HepG2 (cell line): ENCODE measurements around the gene OR2F2. TPM values are rescaled to one million over a fixed set of nuclear protein-coding genes. Genes with fewer than 3 reads are reported as not detected.

Experiments used
- ATAC-seq: fragments of 200-7000 bp; cut with Tn5 transposase; 3 replicates; pipeline ENCODE4 v1.9.1; 2020; ENCODE audit warnings: mild to moderate bottlenecking, moderate library complexity
- BruUV-seq: library from RNA; stranded (reverse); fragments of 400-500 nt; replicated peaks from 2 replicates; lab custom pipeline; 2021; lab: Mats Ljungman, UMichigan
- CTCF ChIA-PET: fragments of 300-600 bp; formaldehyde crosslinking; extraction: SDS; loops from one replicate; lab custom pipeline; 2021; ENCODE audit warnings: low total read pairs, inconsistent platforms, low intra/inter-chr PET ratio; lab: Yijun Ruan, JAX
- POLR2A ChIA-PET: fragments of 350-600 bp; sonication (Branson Sonifier 250); formaldehyde crosslinking; loops from one replicate; lab custom pipeline; 2020; ENCODE audit warnings: antibody characterized with exemption, inconsistent platforms; lab: Yijun Ruan, JAX
- DNase-seq: peaks from one replicate; pipeline ENCODE4 v3.0.0-alpha.2; 2015; ENCODE audit warnings: low spot score
- FAIRE-seq: peaks from 3 replicates; lab custom pipeline; 2011; peaks lifted over from hg19 to GRCh38; lab: Jason Lieb, UNC
- H2AFZ ChIP-seq: one replicate; pipeline ENCODE4 v1.6.1; 2011; ENCODE audit warnings: low read length, inconsistent platforms
- H3K27ac ChIP-seq: fragments of 300-600 bp; 3 replicates; pipeline ENCODE4 v1.8.0; 2011; ENCODE audit warnings: mixed run types, mild to moderate bottlenecking, mixed read lengths, low read length, inconsistent platforms; ENCODE audit not compliant: insufficient read depth; ENCODE audit errors: extremely low read length
- H3K27me3 ChIP-seq, 2 experiments: fragments of 200-600 bp in 1 of 2; 2 replicates in 1 of 2; 3 replicates in 1 of 2; pipeline versions ENCODE4 v1.6.0 to v1.8.0; 2011; ENCODE audit warnings: low read length in 2 of 2, mild to moderate bottlenecking in 2 of 2, moderate library complexity in 2 of 2, inconsistent platforms in 1 of 2; ENCODE audit not compliant: insufficient read depth in 2 of 2, control insufficient read depth in 1 of 2
- H3K36me3 ChIP-seq, 2 experiments: fragments of 200-600 bp in 1 of 2; replicated peaks in 1 of 2; 2 replicates in 1 of 2; 3 replicates in 1 of 2; pipeline versions ENCODE4 v1.5.1 to v1.8.0; 2011; ENCODE audit warnings: low read length in 2 of 2, inconsistent platforms in 1 of 2; ENCODE audit not compliant: insufficient read depth in 2 of 2, control insufficient read depth in 1 of 2
- H3K4me1 ChIP-seq: 2 replicates; pipeline ENCODE4 v1.5.1; 2012; ENCODE audit warnings: low read length, inconsistent platforms; ENCODE audit not compliant: insufficient read depth
- H3K4me2 ChIP-seq: 2 replicates; pipeline ENCODE4 v1.6.0; 2011; ENCODE audit warnings: low read depth, low read length, inconsistent platforms
- H3K4me3 ChIP-seq, 3 experiments: fragments of 200-600 bp in 1 of 3; sonication (generic), shearing (Covaris generic) in 1 of 3; replicated peaks in 1 of 3; 2 replicates each; pipeline ENCODE4 v1.5.1; 2011 to 2016; ENCODE audit warnings: low read length in 3 of 3, inconsistent platforms in 2 of 3, low read depth in 2 of 3, mild to moderate bottlenecking in 2 of 3, control low read depth in 1 of 3, mixed read lengths in 1 of 3; ENCODE audit not compliant: insufficient read depth in 1 of 3
- H3K79me2 ChIP-seq: one replicate; pipeline ENCODE4 v1.6.1; 2011; ENCODE audit warnings: low read length, inconsistent platforms; ENCODE audit not compliant: insufficient read depth
- H3K9ac ChIP-seq: 2 replicates; pipeline ENCODE4 v1.6.0; 2011; ENCODE audit warnings: mild to moderate bottlenecking, low read depth, low read length, inconsistent platforms; ENCODE audit not compliant: insufficient read depth
- H3K9me3 ChIP-seq: 2 replicates; pipeline ENCODE4 v1.5.1; 2012; ENCODE audit warnings: mild to moderate bottlenecking, low read length
- H4K20me1 ChIP-seq: 2 replicates; pipeline ENCODE4 v1.6.0; 2011; ENCODE audit warnings: inconsistent platforms, mild to moderate bottlenecking, low read length, moderate library complexity; ENCODE audit not compliant: insufficient read depth
- CCAR2 ChIP-seq: fragments of 200-400 bp; formaldehyde crosslinking; optimal IDR thresholded peaks from 2 replicates; pipeline ENCODE3; 2018; ENCODE audit warnings: low read depth, mild to moderate bottlenecking, low read length, moderate library complexity
- CHD2 ChIP-seq: IDR thresholded peaks from 2 replicates; pipeline ENCODE4 v1.6.1; 2011; ENCODE audit warnings: low read depth, low read length, improper control_type of control experiment
- DDIT3 ChIP-seq: sonication (generic); formaldehyde crosslinking; IDR thresholded peaks from 2 replicates; pipeline ENCODE4 v1.4.0; 2020; ENCODE audit warnings: mild to moderate bottlenecking, missing genetic modification reagents
- FOSL2 ChIP-seq: sonication (generic); formaldehyde crosslinking; IDR thresholded peaks from 2 replicates; pipeline ENCODE4 v1.4.0; 2020; ENCODE audit warnings: missing genetic modification reagents
- FOXP1 ChIP-seq, 2 experiments: fragments of 450-650 bp in 1 of 2; IDR thresholded peaks; 2 replicates each; pipeline ENCODE4 v1.6.1; 2017 to 2018; ENCODE audit warnings: antibody characterized with exemption in 1 of 2
- GPN1 ChIP-seq: sonication (generic); formaldehyde crosslinking; IDR thresholded peaks from 2 replicates; pipeline ENCODE4 v1.5.1; 2020; ENCODE audit warnings: missing genetic modification reagents, borderline replicate concordance
- GTF2F1 ChIP-seq: fragments of 150-350 bp; IDR thresholded peaks from 2 replicates; pipeline ENCODE4 v1.6.1; 2014; ENCODE audit warnings: low read length
- NR2F2 ChIP-seq: IDR thresholded peaks from 2 replicates; pipeline ENCODE4 v1.6.1; 2012; ENCODE audit warnings: low read depth, inconsistent platforms, borderline replicate concordance
- SMARCC2 ChIP-seq: fragments of 450-650 bp; IDR thresholded peaks from 2 replicates; pipeline ENCODE4 v1.6.1; 2017; ENCODE audit warnings: antibody characterized with exemption, mild to moderate bottlenecking
- SRSF1 ChIP-seq: fragments of 200-400 bp; formaldehyde crosslinking; optimal IDR thresholded peaks from 2 replicates; pipeline ENCODE3; 2017; ENCODE audit warnings: mild to moderate bottlenecking, low read depth, low read length, moderate library complexity
- U2AF1 ChIP-seq: fragments of 200-400 bp; formaldehyde crosslinking; optimal IDR thresholded peaks from 2 replicates; pipeline ENCODE3; 2017; ENCODE audit warnings: mild to moderate bottlenecking, low read depth, low read length
- ZFY ChIP-seq: sonication (generic); formaldehyde crosslinking; IDR thresholded peaks from 2 replicates; pipeline ENCODE4 v1.4.0; 2020; ENCODE audit warnings: missing genetic modification reagents
- ZHX2 ChIP-seq, 2 experiments: sonication (generic) in 1 of 2; formaldehyde crosslinking in 1 of 2; IDR thresholded peaks; 2 replicates each; pipeline versions ENCODE4 v1.6.1 to v1.9.0; 2014 to 2022; ENCODE audit warnings: antibody characterized with exemption in 1 of 2, borderline replicate concordance in 1 of 2, inconsistent platforms in 1 of 2, low read depth in 1 of 2, missing genetic modification reagents in 1 of 2
- ZNF121 ChIP-seq: sonication (generic); formaldehyde crosslinking; IDR thresholded peaks from 2 replicates; pipeline ENCODE4 v1.5.0; 2020; ENCODE audit warnings: mild to moderate bottlenecking, missing genetic modification reagents
- ZNF747 ChIP-seq: sonication (generic); formaldehyde crosslinking; IDR thresholded peaks from 2 replicates; pipeline ENCODE4 v1.8.1; 2023; ENCODE audit warnings: missing genetic modification reagents, mild to moderate bottlenecking, borderline replicate concordance
- ZSCAN29 ChIP-seq: sonication (generic); formaldehyde crosslinking; conservative IDR thresholded peaks from 2 replicates; pipeline ENCODE4 v1.4.0; 2020; ENCODE audit warnings: mild to moderate bottlenecking, missing genetic modification reagents
- WGBS: methylation state at CpG from one replicate; pipeline ENCODE4 v1.1.6; 2017; ENCODE audit warnings: low lambda C conversion rate; 5-methylcytosine and 5-hydroxymethylcytosine counted together
- in situ Hi-C: cut with HindIII; loops from 2 replicates; pipeline ENCODE4 v1.10.0; 2017; ENCODE audit warnings: low pct_unique_long_range_greater_than_20kb; ENCODE audit not compliant: extremely low pct_ligation_motif_present
- intact Hi-C: fragments of 100-400 bp; cut with micrococcal nuclease; formaldehyde crosslinking; loops from one replicate; pipeline ENCODE4 v1.10.0; 2022; ENCODE audit not compliant: unreplicated experiment
- polyA plus RNA-seq, 8 experiments: library from polyadenylated mRNA; depleted of rRNA in 3 of 8; stranded (reverse) in 7 of 8; unstranded in 1 of 8; fragments of >200 nt; fragmentation: Illumina TruSeq in 4 of 8; extraction: Trizol in 4 of 8; gene quantifications; 2 replicates each; pipeline versions ENCODE4 v1.2.1 to v1.2.3, GENCODE V29; 2011 to 2016; ENCODE audit warnings: low read depth in 4 of 8, missing spikeins in 1 of 8, mixed read lengths in 1 of 8; ENCODE audit not compliant: insufficient read depth in 1 of 8
- total RNA-seq, 5 experiments: library from RNA; depleted of rRNA; stranded (reverse); fragments of >200 nt; fragmentation: Illumina TruSeq; extraction: Trizol; gene quantifications; 2 replicates each; pipeline ENCODE4 v1.2.3, GENCODE V29; 2016; ENCODE audit warnings: low read depth in 1 of 5
- TF ChIP-seq, protein P1 (sequence below): IDR thresholded peaks from 2 replicates; pipeline ENCODE4 v1.6.1; 2016; ENCODE audit warnings: mild to moderate bottlenecking, missing biosample characterization, missing genetic modification reagents

OR2F2 gene
- total and polyA plus RNA-seq, 2 of the 13 experiments (the other 11 are each of a cell fraction or from before 2014, with no cell fraction given) = 0.13 TPM; not detected in 1

GRCh38 chr7:143953421-143953820 is 18.4 kb downstream of the OR2F2 start (continued):
- TF ChIP-seq ZHX2 (IDR thresholded peaks at IDR 0.05; ENCODE audit: low read depth) (no peak), ZHX2 (CRISPR knock-in tag; IDR thresholded peaks at IDR 0.05; ENCODE audit: borderline replicate concordance) (no peak), SMARCC2 (no peak), SRSF1 (no peak), NR2F2 (no peak)

- 87% methylated on average over 2 of the region's 2 CpGs for WGBS
- H3K9ac ChIP-seq = no peak overlapping the region
- FAIRE-seq (no peak), DNase-seq (no peak), ATAC-seq (no peak)
- H3K9me3 ChIP-seq = no peaks in the 10 kb centered on the region
- ChIA-PET POLR2A (no interaction called here), CTCF (no interaction called here)
- peaks cover 13% of the 10 kb centered on the region for H3K4me1 ChIP-seq
- no peaks in the 10 kb centered on the region for H4K20me1 ChIP-seq
- in situ Hi-C loops (no loop called here), intact Hi-C loops (no loop called here)
- no peaks in the 10 kb centered on the region for H3K27me3 ChIP-seq
- H3K27ac ChIP-seq = no peak overlapping the region
- no peak overlapping the region for H3K4me2 ChIP-seq
- no peaks in the 10 kb centered on the region for H3K79me2 ChIP-seq
- H2AFZ ChIP-seq = no peak overlapping the region
- H3K4me3 ChIP-seq = no peak overlapping the region
- BruUV-seq = no TSS peak
- H3K36me3 ChIP-seq = no peaks in the 10 kb centered on the region
- no peak for TF ChIP-seq ZSCAN29 (CRISPR knock-in tag)
- TF ChIP-seq CHD2 = no peak
- TF ChIP-seq DDIT3 (CRISPR knock-in tag) = no peak
- no peak for TF ChIP-seq CCAR2
- TF ChIP-seq U2AF1 = no peak
- no peak for TF ChIP-seq FOXP1 (IDR thresholded peaks at IDR 0.05)
- no peak for TF ChIP-seq FOXP1 (CRISPR knock-in tag; IDR thresholded peaks at IDR 0.05)
- TF ChIP-seq, protein P1, sequence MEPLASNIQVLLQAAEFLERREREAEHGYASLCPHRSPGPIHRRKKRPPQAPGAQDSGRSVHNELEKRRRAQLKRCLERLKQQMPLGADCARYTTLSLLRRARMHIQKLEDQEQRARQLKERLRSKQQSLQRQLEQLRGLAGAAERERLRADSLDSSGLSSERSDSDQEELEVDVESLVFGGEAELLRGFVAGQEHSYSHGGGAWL (CRISPR knock-in tag) = no peak
- no peak for TF ChIP-seq ZNF747 (CRISPR knock-in tag)
- no peak for TF ChIP-seq ZFY (CRISPR knock-in tag)
- no peak for TF ChIP-seq GPN1 (CRISPR knock-in tag)
- no peak for TF ChIP-seq FOSL2 (CRISPR knock-in tag)
- no peak for TF ChIP-seq GTF2F1
- no peak for TF ChIP-seq ZNF121 (CRISPR knock-in tag)
Observed at GRCh38 chr7:143954135-143954534, 19.1 kb downstream of the OR2F2 start.
